NK-92 (cell line): Measurements from ENCODE around the gene PLK2.

Source experiments
- DNase-seq: peaks from one replicate; lab custom pipeline; 2025; ENCODE audit not compliant: unreplicated experiment; lab: John Stamatoyannopoulos, UW

The PLK2 gene

DNA sequence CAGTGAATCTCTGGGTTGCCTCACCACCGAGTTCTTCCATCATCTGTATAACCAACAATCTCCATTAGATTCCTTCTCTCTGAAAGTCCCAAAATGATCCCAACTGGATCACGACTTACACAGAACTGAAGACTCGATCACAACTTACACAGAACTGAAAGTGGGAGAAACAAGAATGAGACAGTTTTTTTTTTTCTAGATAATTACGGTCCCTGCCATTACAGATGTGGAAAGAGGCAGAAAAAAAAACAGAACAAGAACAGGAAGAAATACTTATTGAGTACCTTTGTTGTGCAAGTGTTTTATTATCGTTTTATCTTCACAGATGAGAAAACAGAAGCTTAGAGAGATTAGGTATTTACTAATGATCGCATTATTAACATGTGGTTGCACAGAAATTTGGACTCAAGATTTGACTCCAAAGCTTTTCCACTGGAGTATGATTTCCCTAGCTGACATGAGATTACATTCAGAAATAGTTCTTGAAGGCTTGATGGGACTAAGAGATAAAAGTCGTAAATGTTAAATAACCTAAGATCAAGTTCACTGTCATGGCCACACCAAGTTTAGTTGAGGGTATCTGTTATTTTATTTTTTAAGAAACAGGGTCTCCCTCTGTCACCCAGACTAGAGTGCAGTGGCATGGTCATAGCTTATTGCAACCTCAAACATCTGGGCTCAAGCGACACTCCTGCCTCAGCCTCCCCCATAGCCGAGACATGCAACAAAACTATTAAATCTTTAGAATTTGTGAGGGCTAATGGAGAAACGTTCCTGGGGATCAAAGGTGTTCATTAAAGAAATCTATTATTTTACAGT lies 8.9 kb downstream of the PLK2 start:
- DNase-seq: no peak

DNA sequence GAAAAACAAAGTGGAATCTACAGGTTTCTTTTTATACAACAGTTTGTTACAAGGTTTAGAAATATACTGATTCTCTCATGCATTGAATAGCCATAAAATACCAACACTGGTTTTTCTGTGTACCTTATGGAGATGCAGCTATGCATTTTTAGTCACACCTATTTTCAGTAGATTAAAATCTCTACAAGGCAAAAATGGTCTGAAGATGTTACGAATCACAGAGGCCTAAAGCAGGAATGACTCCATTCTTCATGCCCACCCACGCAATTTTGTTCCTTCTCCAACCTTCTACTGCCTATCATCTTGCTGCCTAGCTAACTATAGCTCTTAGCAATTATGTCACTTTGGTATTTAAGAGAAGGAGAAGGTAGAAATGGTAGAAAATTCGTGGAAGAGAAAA lies 9.9 kb downstream of the PLK2 start:
- no peak for DNase-seq

DNA sequence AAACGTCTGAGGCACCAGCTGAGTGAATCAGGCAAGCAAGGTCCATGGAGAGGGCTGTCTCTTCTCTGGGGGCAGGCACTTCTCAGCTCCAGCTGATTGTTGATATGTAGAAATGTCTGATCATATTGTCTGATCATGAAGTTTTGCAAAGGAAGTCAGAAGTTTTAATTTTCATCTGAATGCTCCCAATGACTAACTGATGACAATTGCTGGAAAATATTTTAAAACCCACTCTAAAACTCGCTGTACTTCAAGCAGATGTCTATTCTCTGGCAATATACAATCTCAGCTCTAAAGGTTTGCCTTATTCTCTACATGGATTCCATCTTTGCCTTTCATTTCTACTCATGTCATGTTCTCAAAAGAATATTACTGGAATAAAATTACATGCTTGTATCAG lies 12.7 kb downstream of the PLK2 start:
- DNase-seq: no peak

DNA sequence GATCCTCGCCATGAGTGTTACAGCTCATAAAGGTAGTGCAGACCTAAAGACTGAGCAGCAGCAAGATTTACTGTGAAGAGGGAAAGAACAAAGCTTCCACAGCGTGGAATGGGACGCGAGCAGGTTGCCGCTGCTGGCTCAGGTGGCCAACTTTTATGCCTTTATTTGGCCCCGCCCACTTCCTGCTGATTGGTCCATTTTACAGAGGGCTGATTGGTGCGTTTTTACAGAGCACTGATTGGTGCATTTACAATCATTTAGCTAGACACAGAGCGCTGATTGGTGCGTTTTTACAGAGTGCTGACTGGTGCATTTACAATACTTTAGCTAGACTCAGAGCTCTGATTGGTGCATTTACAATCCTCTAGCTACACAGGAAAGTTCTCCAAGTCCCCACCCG lies 13.9 kb downstream of the PLK2 start:
- DNase-seq: no peak

DNA sequence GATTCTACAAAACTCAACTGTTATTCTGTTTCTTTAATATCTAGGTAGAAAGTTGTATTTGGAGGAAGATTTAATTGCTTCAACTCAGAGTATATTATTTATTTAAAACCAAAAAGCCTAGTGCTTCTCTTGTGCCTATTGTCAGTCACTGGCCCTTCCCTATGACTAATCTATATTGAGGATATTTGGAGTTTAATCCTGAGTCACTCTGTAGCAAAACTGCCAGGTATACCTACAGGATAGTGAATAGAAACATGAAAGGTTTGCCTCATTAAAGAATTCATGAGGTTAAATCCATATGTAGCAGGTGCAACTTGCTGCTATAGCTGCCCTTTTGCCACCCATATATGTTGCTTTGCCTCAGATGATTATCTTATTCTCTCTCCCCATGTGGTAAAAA lies 15.1 kb downstream of the PLK2 start:
- DNase-seq: no peak

DNA sequence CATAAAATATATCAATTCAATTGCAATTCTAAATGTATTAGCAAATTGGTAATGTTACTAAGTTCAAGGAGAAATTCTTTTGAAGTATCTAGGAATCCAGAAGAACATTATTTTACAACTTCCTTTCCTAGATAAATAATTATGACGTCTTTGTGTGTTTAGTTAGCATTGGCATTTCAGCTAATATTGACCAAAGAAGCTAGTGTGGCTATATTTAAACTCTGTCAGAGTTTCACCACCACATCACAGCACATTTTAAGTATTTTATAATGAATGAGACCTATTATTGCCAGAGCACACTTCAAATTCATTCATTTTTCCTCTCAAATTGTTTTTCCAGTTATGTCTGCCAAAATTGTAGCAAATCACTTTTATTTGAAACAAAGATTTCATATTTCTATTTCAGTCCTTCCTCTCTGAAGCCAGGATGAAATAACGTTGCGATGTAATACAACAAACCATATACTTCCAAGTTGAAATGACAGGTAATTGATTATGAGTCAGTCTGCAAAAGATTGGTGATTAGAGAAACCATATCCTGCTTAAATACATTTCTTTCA lies 18.9 kb downstream of the PLK2 start:
- no peak for DNase-seq

DNA sequence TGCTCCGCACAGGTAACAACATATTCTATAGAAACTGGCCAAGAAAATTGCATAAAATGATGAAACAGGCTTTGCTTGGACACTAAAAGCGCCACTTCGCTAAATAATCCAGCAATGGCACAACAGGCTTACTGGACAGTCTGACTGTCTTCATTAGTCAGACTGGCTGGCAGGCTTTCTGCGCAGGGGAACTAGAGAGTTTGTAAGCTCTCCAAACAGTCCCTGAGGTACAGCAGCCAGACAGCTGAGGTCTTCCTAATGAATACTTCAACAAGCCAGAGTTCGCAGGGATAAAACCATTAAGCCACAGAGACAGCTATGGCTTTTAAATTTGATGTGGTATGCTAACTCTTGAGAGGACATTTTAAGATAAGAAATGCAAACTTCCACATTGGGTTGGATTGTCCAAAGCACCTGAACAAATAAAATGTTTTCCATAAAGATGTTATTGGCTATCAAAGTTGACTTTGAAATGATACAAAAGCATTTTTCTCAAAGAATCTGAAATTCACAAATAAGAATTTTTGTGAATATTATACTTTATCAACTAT lies 20.7 kb downstream of the PLK2 start:
- DNase-seq: no peak

DNA sequence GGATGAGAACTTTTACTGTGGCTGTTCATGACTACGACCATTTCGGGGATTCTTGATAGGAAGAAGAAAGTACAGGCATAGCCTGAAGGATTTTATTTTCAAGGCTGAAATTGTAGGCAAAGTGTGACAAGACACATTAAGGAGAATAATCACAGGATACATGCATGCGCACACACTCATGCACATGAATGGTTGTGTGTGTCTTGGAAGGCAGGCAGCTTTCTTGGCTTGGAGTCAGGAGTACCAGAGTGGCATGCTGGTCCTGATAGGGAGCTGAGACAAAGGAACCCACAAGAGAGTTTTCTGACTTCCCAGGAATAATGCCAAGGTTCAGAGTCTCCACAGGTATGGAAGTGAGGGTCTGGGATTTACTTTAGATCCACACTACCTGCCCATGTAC lies 22.2 kb downstream of the PLK2 start:
- no peak for DNase-seq

DNA sequence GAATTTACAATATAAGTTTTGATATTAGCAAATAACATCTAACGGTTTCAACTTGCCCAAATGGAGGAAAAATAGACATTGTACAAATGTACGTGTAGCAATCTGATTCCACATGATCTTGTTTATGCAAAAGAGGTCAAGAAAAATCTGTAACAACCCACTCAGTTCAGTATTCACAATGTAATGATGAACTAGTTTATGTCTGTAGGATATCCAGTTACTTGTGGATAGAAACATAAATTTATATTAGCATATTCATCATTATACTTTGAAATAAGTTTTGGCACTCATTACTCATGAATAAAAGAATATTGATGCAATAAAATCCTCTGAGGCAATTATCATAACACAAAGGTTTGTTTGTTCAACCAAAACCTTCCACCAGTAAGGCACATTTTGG lies 28.1 kb downstream of the PLK2 start:
- DNase-seq: no peak

DNA sequence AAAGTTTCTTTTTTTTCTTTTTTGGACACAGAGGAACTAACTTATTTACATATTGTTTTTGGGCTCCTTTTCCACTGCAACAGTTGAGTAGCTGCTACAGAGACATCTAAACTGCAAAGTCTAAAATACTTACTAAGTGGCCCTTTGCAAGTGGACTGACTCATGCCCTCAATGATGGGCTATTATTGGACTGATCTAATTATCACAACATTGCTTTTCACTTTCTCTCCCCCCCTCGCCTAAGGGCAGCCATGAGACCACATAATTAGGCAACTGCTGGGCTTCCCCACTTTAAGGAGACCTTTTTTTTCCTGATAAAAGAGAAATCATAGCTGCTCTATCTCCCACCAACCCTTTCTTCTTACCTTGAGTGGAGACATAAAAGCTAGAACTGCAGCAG lies 47.0 kb downstream of the PLK2 start:
- no peak for DNase-seq

DNA sequence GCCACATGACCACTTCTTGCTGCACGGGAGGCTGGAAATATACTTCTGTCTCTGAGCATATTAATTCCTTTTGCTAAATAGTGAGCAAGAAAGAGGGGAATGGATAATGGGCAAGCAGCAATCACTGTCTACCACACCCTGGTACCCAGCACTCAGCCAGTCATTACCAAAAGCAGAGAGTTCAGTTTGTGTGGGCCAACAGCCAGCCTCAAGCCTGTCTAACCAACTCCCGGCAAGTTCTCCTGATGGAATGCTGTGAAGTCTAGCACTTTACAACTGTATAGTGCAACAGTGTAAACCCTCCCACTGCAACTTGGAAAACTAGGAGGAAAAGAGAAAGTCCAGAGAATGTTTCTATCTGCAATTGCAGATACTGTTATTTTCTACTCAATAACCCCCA lies 47.8 kb downstream of the PLK2 start:
- no peak for DNase-seq

DNA sequence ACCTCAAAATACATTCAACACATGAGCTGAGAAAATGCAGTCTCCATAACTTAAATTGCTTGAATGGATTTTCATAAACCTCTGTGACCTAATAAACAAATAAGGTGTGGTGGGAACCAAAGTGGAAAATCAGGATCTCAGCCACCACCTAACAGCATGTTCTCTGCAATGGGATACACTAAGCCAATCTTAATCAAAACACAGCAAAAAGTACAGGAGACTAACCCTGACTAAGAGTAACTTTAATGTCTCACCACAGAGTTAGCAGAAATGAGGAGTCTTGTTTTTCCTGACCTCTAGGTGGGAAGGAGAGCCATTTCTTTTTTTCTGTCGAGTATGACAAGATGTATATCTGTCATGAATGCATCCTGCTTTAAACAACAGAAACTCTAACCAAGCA lies 48.5 kb downstream of the PLK2 start:
- no peak for DNase-seq

DNA sequence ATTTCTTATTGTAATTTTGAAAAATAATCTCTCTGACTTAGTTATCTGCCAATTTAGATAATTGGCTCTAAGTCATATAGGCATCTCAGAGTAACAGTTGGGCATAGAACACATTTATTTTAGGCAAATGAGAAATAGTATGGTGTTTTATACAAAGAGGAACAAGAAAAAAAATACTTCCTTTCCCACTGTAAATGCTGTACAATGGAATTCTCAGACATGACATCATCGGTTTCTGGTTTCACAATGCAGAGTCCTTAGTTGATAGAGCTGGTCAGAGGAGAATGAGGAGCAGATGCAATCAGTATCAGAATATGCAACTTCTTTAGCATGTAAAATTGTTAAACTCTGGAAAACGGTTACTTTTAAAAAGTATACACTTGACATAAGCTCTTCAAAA lies 49.4 kb downstream of the PLK2 start:
- DNase-seq: no peak

DNA sequence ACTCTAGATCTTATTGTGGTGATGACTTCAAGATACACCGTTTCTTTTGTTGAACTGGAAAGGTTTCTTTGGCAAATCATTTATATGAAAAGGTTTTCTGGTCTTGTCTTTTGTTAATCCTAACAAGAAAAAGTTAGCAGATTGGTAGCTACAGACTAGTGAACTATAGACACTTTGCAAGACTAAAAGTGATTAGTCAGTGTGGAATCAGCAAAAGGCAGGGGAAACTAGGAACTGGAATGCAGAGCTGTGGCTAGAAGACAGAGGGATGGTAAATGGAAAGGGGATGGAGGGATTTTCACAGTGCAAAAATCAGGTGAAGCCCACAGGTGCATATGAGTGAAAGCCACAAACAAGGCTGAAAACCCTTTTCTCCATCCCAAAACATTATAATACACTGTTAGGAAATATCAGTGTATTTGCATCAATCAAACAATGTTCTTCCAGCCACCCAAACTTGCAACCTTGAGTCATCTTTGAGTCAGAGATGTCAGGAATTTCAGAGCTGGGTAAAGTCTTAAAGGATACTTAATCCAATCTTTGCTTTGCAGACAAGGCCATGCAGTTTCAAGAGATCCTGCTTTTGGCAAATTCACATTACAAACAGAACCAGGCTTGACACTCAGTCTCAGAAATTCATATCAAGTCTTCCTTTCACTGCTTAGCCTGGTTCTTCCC lies 52.7 kb downstream of the PLK2 start:
- no peak for DNase-seq

DNA sequence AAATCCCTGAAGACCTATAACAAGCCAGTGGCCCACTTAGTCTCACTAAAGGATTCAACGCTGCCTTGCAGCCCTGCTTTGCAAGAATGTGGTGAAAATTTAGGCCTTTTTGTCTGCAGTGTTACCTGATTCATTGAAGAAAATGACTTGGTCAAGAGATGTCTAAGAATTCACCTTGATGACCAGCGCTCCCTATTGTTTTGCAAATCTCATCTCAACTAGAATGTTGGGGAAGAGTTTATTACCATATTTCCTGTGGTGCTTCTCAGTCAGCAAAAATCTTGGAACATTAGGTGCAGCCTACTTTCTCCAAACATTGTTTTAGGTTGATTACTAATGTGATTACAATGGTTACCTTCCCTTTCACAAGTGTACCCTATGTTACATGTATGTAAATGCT lies 53.5 kb downstream of the PLK2 start:
- no peak for DNase-seq

DNA sequence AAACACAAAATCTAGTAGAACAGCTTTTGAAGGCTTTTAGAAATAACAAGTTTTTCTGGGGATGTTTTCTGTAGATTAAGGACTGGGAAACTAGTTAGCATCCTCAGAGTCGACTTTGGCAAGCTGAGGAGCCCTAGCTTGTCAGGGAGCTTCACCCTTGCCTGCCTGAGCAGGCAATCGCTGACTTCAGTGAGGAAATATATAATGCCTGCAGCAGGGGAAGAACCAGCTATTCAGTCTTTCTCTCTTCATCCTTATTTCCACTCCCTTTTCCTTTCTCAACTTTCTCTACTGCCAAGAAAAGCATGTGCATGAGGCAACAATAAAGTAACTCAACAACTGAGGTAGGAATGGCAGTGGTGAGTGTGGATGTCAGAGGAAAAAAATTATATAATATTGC lies 54.7 kb downstream of the PLK2 start:
- no peak for DNase-seq

DNA sequence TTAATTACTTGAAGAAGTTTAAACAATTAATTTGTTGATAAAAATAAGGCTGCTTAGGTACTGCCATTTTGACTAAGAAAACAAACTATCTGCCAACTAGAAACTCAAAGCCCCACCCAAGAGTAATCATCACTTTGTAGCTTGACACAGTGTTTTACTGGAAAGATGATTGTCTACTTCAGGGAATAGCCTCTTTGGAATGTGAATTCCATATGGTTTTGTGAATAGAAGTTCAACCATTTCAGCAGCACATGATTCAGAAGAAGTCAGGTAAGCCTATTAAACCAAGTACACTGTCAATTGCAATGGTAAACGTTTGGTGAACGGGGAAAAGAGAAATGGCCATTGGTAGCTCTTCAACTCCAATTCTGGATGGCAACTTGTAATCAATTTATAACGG lies 55.2 kb downstream of the PLK2 start:
- DNase-seq: no peak
